IgD-negative memory B cell (primary cell): ENCODE data around the gene NELFB. TPM values are rescaled to one million over a fixed set of nuclear protein-coding genes. Genes with fewer than 3 reads are reported as not detected.

ENCODE experiments used
- H3K27ac Mint-ChIP-seq, 3 donors: one replicate each; pipeline ENCODE4 v1.8.0; 2020 to 2022; ENCODE audit warnings: mild to moderate bottlenecking in 3 of 3, mixed read lengths in 3 of 3, moderate library complexity in 1 of 3
- H3K27me3 Mint-ChIP-seq: one replicate; pipeline ENCODE4 v1.8.0; 2021; ENCODE audit warnings: mixed read lengths
- H3K36me3 Mint-ChIP-seq: one replicate; pipeline ENCODE4 v1.8.0; 2020; ENCODE audit warnings: mild to moderate bottlenecking, mixed read lengths
- H3K4me1 Mint-ChIP-seq, 3 donors: one replicate each; pipeline ENCODE4 v1.8.0; 2020 to 2022; ENCODE audit warnings: mixed read lengths in 3 of 3, mild to moderate bottlenecking in 1 of 3
- H3K4me3 Mint-ChIP-seq, 4 donors: one replicate each; pipeline ENCODE4 v1.8.0; 2020 to 2022; ENCODE audit warnings: mild to moderate bottlenecking in 4 of 4, mixed read lengths in 4 of 4, moderate library complexity in 3 of 4
- H3K9me3 Mint-ChIP-seq, 3 donors: one replicate each; pipeline ENCODE4 v1.8.0; 2020 to 2021; ENCODE audit warnings: mixed read lengths in 3 of 3, mild to moderate bottlenecking in 1 of 3
- polyA plus RNA-seq: library from polyadenylated mRNA; unstranded; fragments of 300-500 nt; fragmentation: Illumina TruSeq; gene quantifications from one replicate; pipeline ENCODE4 v1.2.3, GENCODE V29; 2021

The NELFB gene
- polyA plus RNA-seq, 1 donor from 2014 or later: 34.2 TPM

GRCh38 chr9:137273095-137273490 lies 18.0 kb downstream of the NELFB start:
- H3K4me3 Mint-ChIP-seq: peak overlapping the region in 1 of 4 donors; percentile 84
- peaks cover 22 to 43% (median 39%) of the 10 kb centered on the region in 3 donors for H3K4me1 Mint-ChIP-seq
- no peaks in the 10 kb centered on the region for H3K9me3 Mint-ChIP-seq
- no peaks in the 10 kb centered on the region for H3K27me3 Mint-ChIP-seq
- peaks cover 6% of the 10 kb centered on the region for H3K36me3 Mint-ChIP-seq
- no peak overlapping the region for H3K27ac Mint-ChIP-seq

DNA sequence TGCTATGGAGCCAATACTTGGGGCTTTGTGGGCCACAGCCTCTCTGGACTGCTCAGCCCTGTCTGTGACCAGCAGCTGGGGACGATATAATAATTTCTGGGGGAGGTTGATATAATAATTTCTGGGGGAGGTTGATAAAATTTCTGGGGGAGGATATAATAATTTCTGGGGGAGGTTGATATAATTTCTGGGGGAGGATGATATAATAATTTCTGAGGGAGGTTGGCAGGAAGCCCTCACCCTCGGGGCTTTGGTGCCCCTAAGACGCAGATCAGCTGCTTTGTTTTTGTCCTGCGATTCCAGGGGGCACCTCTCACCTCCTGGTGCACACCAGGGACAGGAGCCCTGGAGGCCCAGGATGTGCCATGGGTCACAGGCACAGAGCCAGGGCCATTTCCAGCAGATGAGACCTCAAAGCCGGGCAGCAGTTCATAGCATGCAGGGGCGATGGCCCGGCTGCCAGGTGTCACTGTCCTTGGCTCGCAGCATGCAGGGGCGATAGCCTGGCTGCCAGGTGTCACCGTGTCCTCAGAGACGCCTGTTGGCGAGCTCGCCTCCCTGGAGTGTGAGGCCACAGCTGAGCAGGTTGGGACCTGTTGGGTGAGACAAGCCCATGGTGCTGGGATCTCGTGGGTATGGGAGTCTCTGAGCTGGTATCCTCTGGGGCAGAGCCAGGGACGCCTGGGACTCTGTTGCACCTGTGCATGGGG lies 18.6 kb downstream of the NELFB start:
- Mint-ChIP-seq H3K9me3 (no peaks in the 10 kb centered on the region), H3K27ac (peak overlapping the region in 2 of 3 donors; percentile 74 to 76), H3K27me3 (no peaks in the 10 kb centered on the region), H3K36me3 (peaks cover 6% of the 10 kb centered on the region), H3K4me3 (peak overlapping the region in 1 of 4 donors; percentile 84), H3K4me1 (peaks cover 17 to 40% (median 35%) of the 10 kb centered on the region in 3 donors)

- Mint-ChIP-seq H3K36me3 (peaks cover 3% of the 10 kb centered on the region), H3K27ac (peak overlapping the region; percentile 36 to 76 (median 74)), H3K27me3 (no peaks in the 10 kb centered on the region), H3K4me1 (peaks cover 5 to 31% (median 25%) of the 10 kb centered on the region in 3 donors), H3K4me3 (peak overlapping the region; percentile 70 to 91 (median 82)), H3K9me3 (no peaks in the 10 kb centered on the region)
Observed at GRCh38 chr9:137275203-137275587, 20.1 kb downstream of the NELFB start.

GRCh38 chr9:137275588-137276472 lies 20.7 kb downstream of the NELFB start:
- no peaks in the 10 kb centered on the region for H3K9me3 Mint-ChIP-seq
- H3K36me3 Mint-ChIP-seq: peaks cover 3% of the 10 kb centered on the region

GRCh38 chr9:137276473-137277328 lies 21.6 kb downstream of the NELFB start:
- H3K4me1 Mint-ChIP-seq: peaks cover 5 to 24% (median 16%) of the 10 kb centered on the region in 3 donors

More at GRCh38 chr9:137275588-137276472, 20.7 kb downstream of the NELFB start:
- H3K4me3 Mint-ChIP-seq: peak overlapping the region; percentile 70 to 95 (median 82)
- H3K27me3 Mint-ChIP-seq: no peaks in the 10 kb centered on the region
- H3K4me1 Mint-ChIP-seq: peaks cover 5 to 31% (median 23%) of the 10 kb centered on the region in 3 donors
- peak overlapping the region; percentile 36 to 76 (median 54) for H3K27ac Mint-ChIP-seq

GRCh38 chr9:137277329-137278041 lies 22.4 kb downstream of the NELFB start, which contains the start of gene TOR4A:
Gene TOR4A (plus strand): TSS chr9:137277726. CDS start chr9:137278690, 964 bp downstream.
- peaks cover 7 to 29% (median 18%) of the 10 kb centered on the region in 3 donors for H3K4me1 Mint-ChIP-seq
- H3K27me3 Mint-ChIP-seq: no peaks in the 10 kb centered on the region
- H3K36me3 Mint-ChIP-seq: peaks cover under 1% of the 10 kb centered on the region
- H3K27ac Mint-ChIP-seq: peak within 1 kb of the TSS; percentile 67 to 92 (median 91)
- H3K4me3 Mint-ChIP-seq: peak within 1 kb of the TSS; percentile 77 to 95 (median 88)
- H3K9me3 Mint-ChIP-seq: no peaks in the 10 kb centered on the region

More at GRCh38 chr9:137276473-137277328, 21.6 kb downstream of the NELFB start:
- H3K27me3 Mint-ChIP-seq: no peaks in the 10 kb centered on the region
- peak overlapping the region; percentile 67 to 92 (median 91) for H3K27ac Mint-ChIP-seq
- H3K9me3 Mint-ChIP-seq: no peaks in the 10 kb centered on the region
- H3K36me3 Mint-ChIP-seq: no peaks in the 10 kb centered on the region
- peak overlapping the region; percentile 77 to 95 (median 88) for H3K4me3 Mint-ChIP-seq

GRCh38 chr9:137278061-137278701 lies 23.1 kb downstream of the NELFB start:
- Mint-ChIP-seq H3K4me1 (peaks cover 12 to 36% (median 24%) of the 10 kb centered on the region in 3 donors), H3K27me3 (no peaks in the 10 kb centered on the region), H3K9me3 (no peaks in the 10 kb centered on the region), H3K27ac (peak overlapping the region; percentile 53 to 67 (median 67)), H3K36me3 (peaks cover 2% of the 10 kb centered on the region), H3K4me3 (peak overlapping the region; percentile 77 to 95 (median 88))

GRCh38 chr9:137278721-137279711 lies 23.9 kb downstream of the NELFB start:
- Mint-ChIP-seq H3K27me3 (no peaks in the 10 kb centered on the region), H3K9me3 (no peaks in the 10 kb centered on the region), H3K4me1 (peaks cover 12 to 39% (median 24%) of the 10 kb centered on the region in 3 donors), H3K27ac (peak overlapping the region in 1 of 3 donors; percentile 64), H3K4me3 (peak overlapping the region in 2 of 4 donors; percentile 40 to 44), H3K36me3 (peaks cover 2% of the 10 kb centered on the region)

DNA sequence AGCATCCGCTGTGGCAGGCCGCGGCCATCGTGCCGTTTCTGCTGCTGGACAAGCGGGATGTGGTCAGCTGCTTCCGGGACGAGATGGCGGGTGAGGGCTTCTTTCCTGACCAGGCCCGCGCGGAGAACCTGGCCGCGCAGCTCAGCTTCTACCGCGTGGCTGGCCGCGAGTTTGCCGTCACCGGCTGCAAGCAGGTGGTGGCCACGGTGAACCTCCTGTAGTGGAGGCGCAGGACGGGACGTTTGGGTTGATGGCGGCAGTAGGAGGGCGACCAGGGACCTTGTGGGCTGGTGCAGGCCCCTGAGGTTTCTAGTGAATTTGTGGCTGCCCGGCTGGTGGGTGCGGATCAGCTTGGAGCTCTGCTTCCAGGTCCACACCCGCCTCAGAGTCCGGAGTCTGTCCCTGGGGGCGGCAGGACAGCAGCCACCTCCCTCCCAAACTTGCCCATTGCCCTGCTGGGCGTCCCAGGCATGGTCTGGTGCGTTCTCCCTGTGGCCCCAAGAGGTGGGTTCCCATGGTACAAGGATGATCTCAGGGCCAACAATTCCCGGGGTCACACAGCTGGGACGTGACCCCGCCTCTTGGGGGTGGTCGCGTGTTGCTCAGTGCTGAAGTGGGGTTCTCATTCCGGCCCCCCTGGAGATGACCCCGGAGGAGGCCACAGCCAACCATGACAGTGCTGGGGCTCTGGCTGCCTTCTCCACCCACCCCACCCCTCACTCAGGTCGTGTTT lies 24.8 kb downstream of the NELFB start:
- H3K4me3 Mint-ChIP-seq: peak overlapping the region in 3 of 4 donors; percentile 25 to 73 (median 40)

GRCh38 chr9:137280474-137281344 lies 25.6 kb downstream of the NELFB start:
- Mint-ChIP-seq H3K36me3 (peaks cover 2% of the 10 kb centered on the region), H3K27ac (peak overlapping the region in 1 of 3 donors; percentile 64), H3K4me3 (peak overlapping the region in 2 of 4 donors; percentile 70 to 73), H3K9me3 (no peaks in the 10 kb centered on the region), H3K27me3 (no peaks in the 10 kb centered on the region), H3K4me1 (peaks cover 7 to 27% (median 10%) of the 10 kb centered on the region in 3 donors)

More for the DNA sequence above, 24.8 kb downstream of the NELFB start:
- H3K27me3 Mint-ChIP-seq: no peaks in the 10 kb centered on the region
- no peaks in the 10 kb centered on the region for H3K9me3 Mint-ChIP-seq
- peak overlapping the region in 2 of 3 donors; percentile 23 to 64 for H3K27ac Mint-ChIP-seq
- H3K36me3 Mint-ChIP-seq: peaks cover 2% of the 10 kb centered on the region
- H3K4me1 Mint-ChIP-seq: peaks cover 7 to 35% (median 18%) of the 10 kb centered on the region in 3 donors
